Measurements from ENCODE around the gene CTSH.

CTSH gene

GRCh38 chr15:78913012-78913411 lies 31.8 kb downstream of the CTSH start:
- H3K4me3 ChIP-seq (replicated peaks; ENCODE audit: low read depth, low read length) = no peak overlapping the region
- TF ChIP-seq CTCF (IDR thresholded peaks at IDR 0.05; ENCODE audit: low read length, missing control alignments) = no peak
- no peak for DNase-seq (ENCODE audit: low read depth)

- no peak overlapping the region for H3K4me3 ChIP-seq (replicated peaks; ENCODE audit: low read depth, low read length)
- DNase-seq (ENCODE audit: low read depth) = no peak
- TF ChIP-seq CTCF (IDR thresholded peaks at IDR 0.05; ENCODE audit: low read length, missing control alignments) = no peak
These were observed 32.5 kb downstream of the CTSH start for GRCh38 chr15:78912316-78912715.

- no peak for DNase-seq (ENCODE audit: low read depth)
- no peak overlapping the region for H3K4me3 ChIP-seq (replicated peaks; ENCODE audit: low read depth, low read length)
- TF ChIP-seq CTCF (IDR thresholded peaks at IDR 0.05; ENCODE audit: low read length, missing control alignments) = no peak
These were observed 34.6 kb downstream of the CTSH start for GRCh38 chr15:78910271-78910670.

DNA sequence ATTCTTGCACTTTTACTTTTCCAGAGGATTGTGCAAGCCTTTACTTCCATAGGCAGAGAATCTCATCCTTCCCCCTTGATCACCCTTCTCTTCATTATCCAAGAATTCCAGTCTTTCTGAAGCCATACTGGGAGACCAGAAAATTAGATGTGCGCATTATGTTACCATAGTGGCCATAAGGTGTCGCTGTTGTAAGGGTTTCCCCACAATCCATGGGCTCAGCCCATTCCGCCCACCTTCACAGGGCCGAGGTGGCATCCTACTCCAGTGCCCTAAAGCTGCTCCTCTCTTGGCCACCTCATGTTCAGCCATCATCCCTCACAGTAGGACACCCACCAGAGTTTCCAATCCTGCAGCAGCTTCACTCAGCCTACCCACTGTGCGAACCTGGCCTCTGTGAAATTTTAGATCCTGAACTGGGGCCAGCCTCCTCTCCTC lies 35.0 kb downstream of the CTSH start:
- peak; percentile 64 for DNase-seq (ENCODE audit: low read depth)
- TF ChIP-seq CTCF (IDR thresholded peaks at IDR 0.05; ENCODE audit: low read length, missing control alignments) = peak; percentile 69
- H3K4me3 ChIP-seq (replicated peaks; ENCODE audit: low read depth, low read length) = no peak overlapping the region

DNA sequence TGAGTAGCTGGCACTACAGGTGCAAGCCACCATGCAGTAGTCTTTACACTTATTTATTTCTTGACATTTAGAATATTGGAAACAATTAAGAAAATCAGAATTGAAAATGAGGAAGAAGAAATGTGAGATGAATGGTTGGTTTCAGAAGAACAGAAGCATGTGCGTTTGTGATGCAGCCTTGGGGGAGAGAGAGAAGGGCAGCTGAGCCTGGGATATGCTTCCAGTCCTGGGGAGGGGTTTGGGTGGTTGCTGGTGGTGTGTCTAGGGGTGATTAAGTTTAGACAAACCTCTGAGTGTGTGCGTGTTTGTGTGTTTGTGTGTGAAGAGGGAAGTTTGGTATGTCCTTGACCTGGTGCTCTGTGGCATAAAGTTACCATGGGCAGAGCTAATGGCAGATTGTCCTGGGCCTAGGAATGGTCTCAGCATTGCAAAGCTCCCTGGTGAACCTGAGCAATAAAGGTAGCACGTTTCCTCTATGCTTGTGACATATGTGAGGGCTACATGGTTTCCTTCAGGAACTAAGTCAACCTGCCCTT lies 35.6 kb downstream of the CTSH start:
- TF ChIP-seq CTCF (IDR thresholded peaks at IDR 0.05; ENCODE audit: low read length, missing control alignments) = no peak
- no peak overlapping the region for H3K4me3 ChIP-seq (replicated peaks; ENCODE audit: low read depth, low read length)
- no peak for DNase-seq (ENCODE audit: low read depth)

- H3K4me3 ChIP-seq (replicated peaks; ENCODE audit: low read depth, low read length) = no peak overlapping the region
- peak; percentile 31 for TF ChIP-seq CTCF (IDR thresholded peaks at IDR 0.05; ENCODE audit: low read length, missing control alignments)
- DNase-seq (ENCODE audit: low read depth) = no peak
These were observed 37.3 kb downstream of the CTSH start for GRCh38 chr15:78907577-78907976.

GRCh38 chr15:78906316-78906620 lies 38.6 kb downstream of the CTSH start:
- DNase-seq (ENCODE audit: low read depth) = peak; percentile 82
- TF ChIP-seq CTCF (IDR thresholded peaks at IDR 0.05; ENCODE audit: low read length, missing control alignments) = no peak
- no peak overlapping the region for H3K4me3 ChIP-seq (replicated peaks; ENCODE audit: low read depth, low read length)
